HG03045 (cell line): ENCODE measurements around the gene PACS1.
A peak's percentile ranks its signal among the peaks of the same experiment; 100 is the strongest.
"Not testable (repeated sequence)": the region's sequence is repeated elsewhere in the genome, so short reads cannot be mapped to it uniquely, and the experiment has no call there.

ENCODE experiments used
- ATAC-seq: cut with Tn5 transposase; IDR thresholded peaks from one replicate; pipeline ENCODE4 v1.9.1; 2021; ENCODE audit warnings: mild to moderate bottlenecking, moderate library complexity; ENCODE audit not compliant: unreplicated experiment

Gene PACS1

DNA sequence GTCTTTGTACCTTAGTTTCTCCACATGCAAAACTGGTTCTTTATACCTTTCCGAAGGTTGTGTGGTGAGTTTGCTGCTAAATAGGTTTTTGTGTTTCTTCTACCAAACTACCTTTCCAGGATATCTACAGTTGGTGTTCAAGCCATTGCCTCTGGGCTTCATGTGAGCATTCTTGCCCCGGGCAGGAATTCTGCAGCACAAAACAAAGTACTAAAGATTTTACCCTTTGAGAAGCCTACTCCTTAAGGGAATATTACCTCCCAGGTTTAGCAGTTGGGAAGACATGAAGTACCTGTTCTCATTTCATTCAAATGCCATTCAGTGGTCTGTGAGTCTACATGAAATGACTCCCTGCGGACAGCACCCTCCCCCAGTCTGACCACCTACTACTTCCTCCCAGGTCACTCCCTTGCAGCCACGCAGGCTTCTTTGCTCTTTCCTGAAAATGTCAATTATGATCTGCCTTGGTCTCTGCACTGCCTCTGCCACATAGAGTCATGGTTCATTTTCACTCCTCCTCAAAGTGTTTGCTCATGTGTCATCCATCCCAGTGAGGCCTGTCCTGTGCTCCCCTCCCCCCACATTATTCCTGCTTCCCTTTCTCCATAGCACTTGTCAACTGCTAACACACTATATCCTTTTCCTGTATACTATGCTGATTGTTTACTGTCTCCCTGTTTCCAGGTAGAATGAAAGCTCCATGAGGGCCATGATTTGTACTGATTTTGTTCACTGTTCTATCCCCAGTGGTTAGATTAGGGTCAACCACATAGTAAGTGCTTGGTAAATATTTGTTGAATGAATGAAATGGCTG, 36.9 kb downstream of the PACS1 start:
- no peak for ATAC-seq

DNA sequence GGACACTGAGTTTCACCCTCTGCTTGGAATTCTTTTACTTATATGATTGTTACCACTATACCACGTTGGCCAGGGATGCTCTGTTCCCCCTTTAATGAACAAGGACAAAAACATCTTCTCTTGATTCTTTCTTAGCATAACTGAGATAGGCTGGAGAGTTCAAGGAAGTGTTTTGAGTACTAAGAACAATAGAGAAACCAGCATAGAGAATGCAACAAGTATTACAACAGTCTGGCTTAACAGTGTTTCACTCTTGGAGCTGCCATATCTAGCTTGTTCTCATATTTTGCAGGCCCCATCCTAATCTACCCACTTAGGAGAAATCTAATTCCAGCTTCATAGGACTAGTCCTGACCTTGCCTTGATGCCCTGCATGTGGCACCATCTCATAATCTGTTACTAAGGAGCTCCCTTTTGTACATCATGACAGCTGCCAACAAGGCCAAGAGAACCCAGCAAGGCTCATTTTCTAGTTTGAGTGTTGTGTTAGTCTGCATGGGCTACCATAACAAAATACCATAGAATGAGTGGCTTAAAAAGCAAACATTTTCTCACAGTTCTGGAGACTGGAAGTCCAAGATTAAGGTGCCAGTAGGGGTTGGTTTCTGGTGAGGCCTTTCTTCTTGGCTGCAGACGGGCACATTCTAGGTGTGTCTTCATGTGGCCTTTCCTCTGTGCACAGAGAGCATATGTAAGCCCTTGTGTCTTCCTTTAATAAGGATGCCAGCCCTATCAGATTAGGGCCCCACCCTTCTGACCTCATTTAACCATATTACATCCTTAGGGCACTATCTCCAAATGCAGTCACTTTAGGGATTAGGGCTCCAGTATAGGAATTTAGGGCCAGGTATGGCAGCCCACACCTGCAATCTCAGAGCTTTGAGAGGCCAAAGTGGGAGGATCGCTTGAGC, 37.8 kb downstream of the PACS1 start:
- ATAC-seq: no peak

DNA sequence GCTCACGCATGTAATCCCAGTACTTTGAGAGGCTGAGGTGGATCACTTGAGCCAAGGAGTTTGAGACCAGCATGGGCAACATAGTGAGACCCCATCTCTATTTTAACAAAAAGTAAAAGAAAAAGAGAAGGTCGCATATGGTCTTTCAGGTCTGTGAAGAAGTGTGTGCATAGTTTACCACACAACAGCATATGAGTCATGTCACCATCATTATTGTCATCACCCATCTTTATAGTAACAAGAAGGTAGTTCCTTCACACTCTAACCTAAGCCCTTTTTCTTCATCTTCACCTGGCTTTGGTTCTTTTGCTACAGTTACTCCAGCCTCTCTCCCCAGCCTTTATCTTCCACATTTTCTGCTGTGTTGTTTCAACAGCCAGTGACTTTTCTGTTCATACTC, 39.2 kb downstream of the PACS1 start:
- no peak for ATAC-seq

DNA sequence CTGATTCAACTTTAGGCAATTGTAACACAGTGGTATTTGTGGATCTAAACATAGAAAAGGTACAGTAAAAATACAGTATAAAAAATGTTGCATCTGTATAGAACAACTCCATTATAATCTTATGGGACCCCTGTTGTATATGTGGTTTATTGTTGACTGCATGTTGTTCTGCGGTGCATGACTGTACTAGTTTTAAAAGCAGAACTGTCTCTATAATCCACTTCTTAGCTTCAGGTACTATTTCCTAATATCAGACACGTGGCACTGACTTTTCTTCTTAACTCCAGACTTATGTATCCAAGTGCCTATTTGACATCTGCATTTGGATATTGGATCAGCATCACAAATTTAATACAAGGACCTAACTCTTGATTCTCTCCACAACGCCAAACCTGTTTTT, 41.1 kb downstream of the PACS1 start:
- no peak for ATAC-seq

DNA sequence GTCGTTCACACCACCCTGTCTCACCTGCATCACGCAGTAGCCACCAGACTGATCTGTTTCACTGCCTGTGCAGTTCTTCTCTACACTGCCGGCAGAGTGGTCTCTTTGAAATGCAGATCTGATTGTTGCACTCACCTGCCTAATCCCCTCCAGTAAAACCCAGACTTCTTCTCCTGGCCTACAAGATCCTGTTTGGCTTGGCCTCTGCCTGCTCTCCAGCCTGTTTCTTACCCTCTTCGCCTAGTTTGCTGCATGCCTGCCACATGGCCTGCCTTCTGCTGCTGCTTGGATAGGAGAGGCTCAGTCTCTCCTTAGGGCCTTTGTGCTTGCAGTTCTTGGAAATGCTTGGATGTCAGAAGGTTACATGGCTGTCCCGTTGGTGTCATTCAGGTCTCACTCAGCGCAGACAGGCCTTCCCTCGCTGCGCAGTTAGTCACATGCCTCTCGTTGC, 42.0 kb downstream of the PACS1 start:
- no peak for ATAC-seq

DNA sequence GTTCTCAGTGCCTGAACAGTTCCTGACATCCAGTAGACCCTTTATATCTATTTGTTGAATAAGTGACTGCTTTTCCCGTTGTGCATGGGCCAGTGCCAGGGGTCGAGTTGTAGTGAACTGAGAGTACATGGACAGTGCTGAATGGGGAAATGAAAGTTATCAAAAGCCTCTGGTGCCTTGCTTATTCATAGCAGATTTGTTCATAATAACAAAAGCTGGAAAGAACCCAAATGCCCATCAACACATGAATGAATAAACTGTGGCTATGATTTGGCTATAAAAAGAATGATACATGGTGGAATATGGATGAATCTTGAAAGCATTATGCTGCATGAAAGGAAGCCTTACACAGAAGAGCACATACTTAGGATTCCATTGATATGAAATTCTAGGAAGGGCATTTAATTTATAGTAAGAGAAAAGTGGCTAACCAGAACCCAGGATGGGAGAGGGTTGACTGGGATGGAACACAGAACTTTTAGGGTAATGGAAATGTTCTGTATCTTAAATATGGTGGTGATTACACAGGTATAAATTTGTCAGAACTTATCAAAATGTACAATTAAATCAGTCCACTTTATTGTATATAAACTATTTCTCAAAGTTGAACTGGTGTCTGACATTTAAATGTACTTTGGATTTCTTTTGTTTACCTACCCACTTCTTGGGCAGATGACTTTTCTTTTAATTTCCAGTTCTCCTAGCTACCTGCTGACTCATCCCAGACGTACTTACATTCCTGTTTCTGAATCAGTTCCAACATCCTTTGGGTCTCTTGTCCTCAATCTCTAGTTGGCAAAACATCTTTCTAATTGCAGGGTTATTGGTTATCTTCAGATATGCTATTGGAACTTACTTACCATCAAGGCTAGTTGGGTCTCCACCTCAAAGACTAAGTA, 42.8 kb downstream of the PACS1 start:
- no peak for ATAC-seq

DNA sequence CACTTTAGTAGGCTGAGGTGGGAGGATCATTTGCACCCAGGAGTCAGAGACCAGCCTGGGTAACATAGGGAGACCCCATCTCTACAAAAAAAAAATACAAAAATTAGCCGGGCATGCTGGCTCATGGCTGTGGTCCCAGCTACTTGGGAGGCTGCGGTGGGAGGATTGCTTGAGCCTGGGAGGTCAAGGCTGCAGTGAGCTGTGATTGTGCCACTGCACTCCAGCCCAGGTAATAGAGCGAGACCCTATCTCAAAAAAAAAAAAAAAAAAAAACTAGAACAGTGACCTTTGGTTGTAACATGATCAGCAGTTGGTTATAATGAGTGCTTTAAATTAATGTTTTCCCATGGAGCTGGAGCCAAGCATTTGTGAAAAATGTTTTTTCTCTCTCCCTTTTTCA, 44.9 kb downstream of the PACS1 start:
- ATAC-seq: not testable (repeated sequence)

DNA sequence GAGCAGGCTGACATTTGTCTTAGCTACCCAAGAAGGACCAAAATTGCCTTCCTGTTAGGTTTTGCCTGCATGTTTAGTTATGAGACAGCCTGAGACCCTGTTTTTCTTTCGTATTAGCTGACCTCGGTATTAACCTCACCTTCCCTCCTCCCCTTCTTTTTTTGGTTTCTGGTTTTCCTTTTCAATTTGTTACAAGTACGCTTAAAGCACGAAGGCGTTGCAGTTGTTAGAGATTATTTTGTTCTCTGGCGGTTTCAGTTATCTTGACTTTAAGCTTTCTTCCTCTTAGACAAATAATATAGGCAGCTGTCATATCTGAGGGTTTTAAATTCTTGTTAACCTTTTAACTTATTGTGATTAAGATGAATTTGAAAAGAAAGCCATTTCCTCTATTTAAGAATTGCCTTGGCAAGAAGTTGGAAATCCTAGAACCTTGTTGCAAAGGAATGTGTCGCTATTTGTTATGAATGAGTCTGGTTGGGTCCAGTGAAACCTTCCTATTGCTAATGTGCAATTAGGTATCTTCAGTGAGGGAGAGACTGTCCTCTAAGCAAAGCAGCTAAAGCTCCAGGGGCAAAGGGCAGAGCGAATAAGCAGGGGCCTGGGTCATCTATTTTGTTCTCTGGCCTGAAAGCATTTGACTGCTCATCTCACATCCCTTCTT, 45.7 kb downstream of the PACS1 start:
- peak; percentile 65 for ATAC-seq

DNA sequence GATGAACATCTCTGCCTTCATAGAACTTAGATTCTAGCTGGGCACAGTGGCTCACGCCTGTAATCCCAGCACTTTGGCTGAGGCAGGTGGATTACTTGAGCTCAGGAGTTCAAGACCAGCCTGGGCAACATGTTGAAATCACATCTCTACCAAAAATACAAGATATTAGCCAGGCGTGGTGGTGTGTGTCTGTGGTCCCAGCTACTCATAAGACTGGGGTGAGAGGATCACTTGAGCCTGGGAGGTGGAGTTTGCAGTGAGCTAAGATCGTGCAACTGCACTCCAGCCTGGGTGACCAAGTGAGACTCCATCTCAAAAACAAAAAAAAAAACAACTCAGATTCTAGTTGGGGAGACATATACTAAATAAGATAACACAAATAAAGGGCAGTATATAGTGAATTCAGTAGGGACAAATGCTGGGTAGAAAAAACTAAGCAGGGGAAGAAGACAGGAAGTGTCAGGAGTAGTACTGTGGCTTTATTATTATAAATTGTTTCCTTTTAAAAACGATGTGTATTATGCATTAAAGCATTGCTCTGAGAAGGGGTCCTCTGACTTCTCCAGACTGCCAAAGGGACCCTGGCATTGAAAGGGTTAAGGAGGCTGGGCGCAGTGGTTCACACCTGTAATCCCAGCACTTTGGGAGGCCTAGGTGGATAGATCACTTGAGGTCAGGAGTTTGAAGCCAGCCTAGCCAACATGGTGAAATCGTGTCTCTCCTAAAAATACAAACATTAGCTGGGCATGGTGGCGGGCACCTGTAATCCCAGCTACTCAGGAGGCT, 46.7 kb downstream of the PACS1 start:
- ATAC-seq: no peak

DNA sequence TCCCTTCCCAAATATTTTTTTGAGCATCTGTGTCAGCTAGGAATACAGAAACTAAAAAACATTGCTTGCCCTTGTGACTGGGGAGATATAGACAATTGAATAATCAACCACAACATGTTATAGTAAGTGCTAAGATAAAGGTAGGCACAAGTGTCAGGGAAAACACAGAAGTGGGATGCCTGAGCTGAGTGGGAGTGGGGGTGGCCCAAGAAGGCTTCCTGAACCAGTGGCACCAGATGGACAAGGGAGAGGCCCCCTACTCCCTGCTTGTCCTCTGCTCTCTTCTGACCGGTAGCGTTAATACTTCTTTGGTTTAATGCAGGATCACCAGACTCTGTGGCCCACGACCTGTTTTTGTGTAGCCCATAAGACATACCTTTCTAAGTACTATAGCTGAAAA, 48.8 kb downstream of the PACS1 start:
- ATAC-seq: no peak

DNA sequence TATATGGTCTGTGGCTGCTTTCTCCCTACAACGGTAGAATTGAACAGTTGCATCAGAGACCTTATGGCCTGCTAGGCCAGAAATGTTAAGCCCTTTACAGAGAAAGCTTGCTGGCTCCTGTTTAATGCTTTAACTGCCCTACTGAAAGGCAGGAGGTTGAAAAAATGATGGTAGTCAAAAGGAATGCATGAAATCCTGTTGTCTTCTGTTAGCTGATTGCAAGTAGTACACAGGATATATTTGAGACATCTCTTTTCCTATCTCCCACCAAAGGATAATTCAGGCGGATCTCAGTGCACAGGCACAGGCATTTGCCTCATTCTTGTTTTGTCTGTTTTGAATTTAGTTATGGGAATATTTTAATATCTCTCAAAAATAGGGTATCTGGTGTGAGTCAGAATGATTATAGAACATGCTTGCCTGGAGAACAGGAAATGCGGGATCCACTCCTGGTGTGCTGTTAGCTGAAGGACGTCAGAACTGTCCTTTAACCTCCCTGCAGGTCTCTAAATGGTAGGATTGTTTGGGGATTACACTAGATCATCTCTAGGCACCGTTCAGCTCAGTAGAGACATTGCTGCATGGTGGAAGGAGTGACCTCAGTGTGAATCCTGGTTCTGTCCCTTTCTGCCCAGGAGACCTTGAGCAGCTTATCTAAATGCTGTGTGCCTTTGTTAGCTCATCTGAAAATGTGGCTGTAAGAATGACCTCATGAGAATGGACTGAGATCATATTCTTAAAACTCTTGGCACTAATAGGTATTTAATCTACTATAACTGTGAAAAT, 49.5 kb downstream of the PACS1 start:
- ATAC-seq: no peak

DNA sequence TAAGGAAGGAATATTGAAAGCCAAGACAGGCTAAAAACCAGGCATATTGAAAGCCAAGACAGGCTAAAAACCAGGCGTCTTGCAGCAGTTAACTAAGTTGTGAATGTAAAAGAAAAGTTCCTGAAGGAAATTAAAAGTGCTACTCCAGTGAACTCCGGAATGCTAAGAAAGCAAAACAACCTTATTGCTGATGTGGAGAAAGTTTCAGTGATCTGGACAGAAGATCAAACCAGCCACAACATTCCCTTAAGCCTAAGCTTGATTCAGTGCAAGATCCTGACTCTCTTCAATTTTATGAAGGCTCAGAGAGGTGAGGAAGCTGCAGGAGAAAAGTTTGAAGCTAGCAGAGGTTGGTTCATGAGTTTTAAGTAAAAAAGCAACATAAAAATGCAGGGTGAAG, 51.4 kb downstream of the PACS1 start:
- no peak for ATAC-seq

DNA sequence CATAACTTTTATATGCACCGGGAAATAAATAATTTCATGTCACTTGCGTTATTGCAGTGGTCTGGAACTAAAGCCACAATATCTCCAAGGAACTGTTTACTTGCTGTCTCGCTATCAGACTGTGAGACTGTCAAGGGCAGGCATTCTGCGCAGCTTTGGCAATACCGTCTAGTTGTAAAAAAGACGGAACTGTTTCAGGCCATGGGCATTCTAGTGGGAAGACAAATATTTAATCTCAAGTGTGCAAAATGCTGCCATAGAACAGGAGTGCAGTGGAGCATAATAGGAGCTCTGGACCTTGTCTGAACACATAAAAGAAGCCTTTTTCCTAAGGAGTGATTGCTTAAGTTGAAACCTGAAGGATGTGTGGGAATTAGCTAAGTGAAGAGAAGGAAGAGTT, 53.8 kb downstream of the PACS1 start:
- ATAC-seq: no peak

DNA sequence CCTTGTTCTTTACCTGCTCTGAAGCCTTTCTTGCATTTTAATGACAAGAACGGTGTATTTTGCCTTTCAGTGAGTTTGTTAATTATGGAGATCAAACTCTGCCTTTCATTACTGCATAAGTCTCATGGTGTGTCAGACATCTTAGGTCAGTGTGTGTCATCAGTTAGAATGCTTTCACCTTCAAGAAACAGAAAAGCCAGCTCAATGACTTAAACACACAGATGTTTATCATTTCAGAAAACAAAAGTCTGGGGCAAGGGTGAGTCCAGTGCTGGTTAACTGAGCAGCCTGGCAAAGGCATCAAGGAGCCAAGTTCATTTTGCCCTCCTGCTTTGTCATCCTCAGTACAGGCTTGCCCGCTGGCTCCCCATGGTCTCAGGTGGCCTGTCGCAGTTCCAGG, 54.5 kb downstream of the PACS1 start:
- ATAC-seq: no peak

DNA sequence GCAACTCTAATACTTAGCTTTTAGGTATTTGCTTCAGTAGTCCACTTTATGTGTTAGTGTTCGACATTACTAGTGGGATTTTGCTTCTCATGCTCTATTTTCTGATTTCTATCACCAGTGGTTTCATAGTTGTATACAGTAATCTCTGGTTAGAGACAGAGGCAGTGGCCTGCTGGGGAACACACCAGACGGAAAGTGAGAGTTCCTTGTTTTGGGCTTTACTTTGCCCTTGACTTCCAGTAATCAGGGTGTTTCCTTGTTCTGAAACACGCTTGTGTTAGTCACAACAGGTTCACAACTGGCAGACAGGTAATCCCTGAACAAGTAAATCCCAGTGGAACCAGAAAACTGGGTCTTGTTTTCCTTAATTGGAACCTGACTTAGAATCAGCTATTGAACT, 56.0 kb downstream of the PACS1 start:
- no peak for ATAC-seq

DNA sequence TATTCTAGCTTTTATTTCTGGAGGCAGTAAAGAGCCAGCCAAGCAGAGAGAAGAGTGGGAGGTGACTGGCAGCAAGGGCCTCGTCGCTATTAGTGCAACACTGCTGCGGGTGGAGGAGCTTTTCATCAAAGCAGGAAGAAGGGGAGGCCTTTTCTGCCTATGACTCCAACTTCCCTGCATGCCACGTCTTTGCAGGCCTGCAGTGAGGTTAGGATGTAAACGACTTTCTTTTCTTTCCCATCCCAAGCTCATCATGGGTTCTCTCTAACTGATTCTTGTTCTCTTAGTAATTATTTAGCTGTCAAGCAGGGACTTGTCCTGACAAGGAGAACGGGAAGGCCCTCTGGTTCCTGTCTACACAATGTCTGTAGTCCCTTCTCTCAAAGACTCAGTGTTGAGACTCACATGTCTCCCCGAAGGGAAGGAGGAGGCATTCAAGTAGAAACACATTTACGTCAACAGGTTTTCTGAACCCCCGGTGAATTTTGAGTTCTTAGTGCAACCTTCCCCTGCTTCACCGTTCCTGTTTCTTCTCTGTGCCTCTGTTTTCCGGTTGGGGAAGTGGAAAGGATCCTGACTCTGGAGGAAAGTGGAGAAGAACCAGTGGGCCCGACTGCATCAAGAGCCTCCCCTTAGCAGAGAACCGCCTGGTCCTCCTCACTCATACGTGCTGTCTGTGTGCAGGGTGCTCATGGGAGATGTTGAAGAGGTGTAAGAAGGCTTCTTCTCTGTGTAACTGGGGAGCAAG, 56.9 kb downstream of the PACS1 start:
- ATAC-seq: peak; percentile 39

DNA sequence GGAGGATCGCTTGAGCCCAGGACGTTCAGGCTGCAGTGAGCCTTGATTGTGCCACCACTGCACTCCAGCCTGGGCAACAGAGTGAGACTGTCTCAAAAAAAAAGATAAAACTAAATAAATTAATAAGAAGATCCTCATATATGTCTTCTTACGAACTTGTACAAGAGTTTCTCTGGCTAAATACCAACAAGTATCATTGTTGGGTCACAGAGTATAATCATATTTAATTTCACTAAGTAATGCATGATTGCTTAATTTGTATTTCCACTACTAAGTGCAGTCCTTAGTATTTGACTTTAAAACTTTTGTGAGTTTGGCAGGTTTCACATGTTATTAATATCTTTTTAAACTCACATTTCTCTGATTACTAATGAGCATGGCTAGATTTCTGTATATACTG, 60.9 kb downstream of the PACS1 start:
- no peak for ATAC-seq

DNA sequence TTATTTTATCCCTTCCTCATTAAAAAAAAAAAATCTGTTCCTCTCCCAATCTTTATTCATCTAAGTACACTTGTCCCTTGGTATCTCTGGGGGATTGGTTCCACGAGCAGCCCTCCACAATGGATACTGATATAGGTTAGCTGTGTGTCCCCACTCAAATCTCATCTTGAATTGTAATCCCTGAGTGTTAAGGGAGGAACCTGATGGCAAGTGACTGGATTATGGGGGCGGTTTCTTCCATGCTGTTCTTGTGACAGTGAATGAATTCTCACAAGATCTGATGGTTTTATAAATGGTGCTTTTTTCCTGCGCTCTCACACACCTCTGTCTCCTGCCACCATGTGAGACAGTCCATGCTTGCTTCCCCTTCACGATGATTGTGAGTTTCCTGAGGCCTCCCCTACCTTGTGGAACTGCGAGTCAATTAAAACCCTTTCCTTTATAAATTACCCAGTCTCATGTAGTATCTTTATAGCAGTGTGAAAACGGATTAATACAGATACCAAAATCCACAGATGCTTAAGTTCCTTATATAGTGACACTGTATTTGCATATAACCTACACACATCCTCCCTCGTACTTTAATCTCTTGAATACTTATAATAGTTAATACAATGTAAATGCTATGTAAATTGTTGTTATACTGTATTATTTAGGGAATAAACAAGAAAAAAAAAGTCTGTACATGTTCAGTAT, 62.0 kb downstream of the PACS1 start:
- no peak for ATAC-seq
